HAP-1 (cell line): ENCODE results near the gene PLEKHG4B.
"Not testable (repeated sequence)": the region's sequence is repeated elsewhere in the genome, so short reads cannot be mapped to it uniquely, and the experiment has no call there.

Source experiments
- DNase-seq, 2 experiments: peaks; one replicate each; pipeline ENCODE4 v3.0.0-alpha.2; 2016 to 2020; ENCODE audit warnings: low spot score in 2 of 2
- H3K27me3 ChIP-seq: fragments of 250-450 bp; sonication (Bioruptor Pico); 2 replicates; pipeline ENCODE4 v1.5.1; 2020; ENCODE audit warnings: low read depth, mild to moderate bottlenecking, moderate library complexity
- H3K36me3 ChIP-seq: fragments of 250-450 bp; sonication (Bioruptor Pico); replicated peaks from 2 replicates; pipeline ENCODE4 v1.5.1; 2020; ENCODE audit warnings: mild to moderate bottlenecking
- H3K4me1 ChIP-seq: fragments of 250-450 bp; sonication (Bioruptor Pico); 2 replicates; pipeline ENCODE4 v1.5.1; 2020; ENCODE audit warnings: mild to moderate bottlenecking
- H3K4me3 ChIP-seq: fragments of 250-450 bp; sonication (Bioruptor Pico); 2 replicates; pipeline ENCODE4 v1.5.1; 2020; ENCODE audit warnings: mild to moderate bottlenecking, moderate library complexity
- H3K9me3 ChIP-seq: fragments of 250-450 bp; sonication (Bioruptor Pico); 2 replicates; pipeline ENCODE4 v1.5.1; 2020; ENCODE audit warnings: mild to moderate bottlenecking, moderate library complexity
- in situ Hi-C: fragments of 300-500 bp; cut with MboI; formaldehyde crosslinking; loops from 3 replicates; pipeline ENCODE4 v1.14.3; 2020; ENCODE audit warnings: low sequenced_read_pairs, inconsistent platforms, mixed read lengths

PLEKHG4B gene

DNA sequence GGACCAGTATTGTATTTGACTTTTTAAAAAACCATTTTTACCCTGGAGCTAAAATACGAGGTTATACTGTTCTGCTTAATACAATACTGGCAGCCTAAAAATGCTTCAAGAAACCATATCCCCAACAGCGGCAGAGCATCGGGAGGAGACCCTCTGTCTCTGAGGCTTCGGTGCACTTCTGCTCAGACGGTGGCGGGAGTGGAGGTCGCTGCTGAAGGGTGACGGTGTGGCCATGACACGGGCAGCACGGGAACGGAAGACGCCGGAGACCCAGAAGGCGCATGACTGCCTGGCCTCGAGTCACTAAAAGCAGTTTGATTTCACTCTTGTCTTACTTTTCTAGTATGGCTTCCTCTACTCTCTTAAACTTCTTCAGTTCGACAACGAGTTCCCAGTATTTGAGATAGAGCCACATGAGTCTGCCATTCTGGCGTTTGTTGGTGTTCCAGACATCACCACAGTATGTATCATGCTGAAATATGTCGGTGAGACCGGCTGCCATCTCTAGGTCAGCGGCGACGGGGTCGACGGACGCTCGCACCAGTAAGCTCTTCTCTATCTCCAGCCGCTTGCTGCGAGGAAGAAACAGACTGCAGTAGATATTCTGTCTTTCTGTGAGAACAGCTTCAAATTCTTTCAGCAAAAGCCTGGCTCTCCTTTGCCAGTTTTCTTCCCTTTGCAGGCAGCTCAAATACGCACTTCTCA lies 113.2 kb downstream of the PLEKHG4B start:
- H3K4me1 ChIP-seq: no peaks in the 10 kb centered on the region
- no peaks in the 10 kb centered on the region for H3K27me3 ChIP-seq
- DNase-seq: no peak
- H3K9me3 ChIP-seq: no peaks in the 10 kb centered on the region
- peaks cover 27% of the 10 kb centered on the region for H3K36me3 ChIP-seq
- no peak overlapping the region for H3K4me3 ChIP-seq
- in situ Hi-C loops: no loop called here

GRCh38 chr5:206406-206805 lies 114.4 kb downstream of the PLEKHG4B start:
- peaks cover 27% of the 10 kb centered on the region for H3K36me3 ChIP-seq

GRCh38 chr5:206927-207536 lies 115.1 kb downstream of the PLEKHG4B start:
- Histone ChIP-seq H3K9me3 (no peaks in the 10 kb centered on the region), H3K4me1 (no peaks in the 10 kb centered on the region), H3K4me3 (no peak overlapping the region), H3K36me3 (peaks cover 27% of the 10 kb centered on the region), H3K27me3 (no peaks in the 10 kb centered on the region)
- DNase-seq: no peak
- in situ Hi-C loops: no loop called here

More at GRCh38 chr5:206406-206805, 114.4 kb downstream of the PLEKHG4B start:
- in situ Hi-C loops: no loop called here
- H3K27me3 ChIP-seq: no peaks in the 10 kb centered on the region
- no peak overlapping the region for H3K4me3 ChIP-seq
- no peak for DNase-seq
- H3K9me3 ChIP-seq: no peaks in the 10 kb centered on the region
- no peaks in the 10 kb centered on the region for H3K4me1 ChIP-seq

DNA sequence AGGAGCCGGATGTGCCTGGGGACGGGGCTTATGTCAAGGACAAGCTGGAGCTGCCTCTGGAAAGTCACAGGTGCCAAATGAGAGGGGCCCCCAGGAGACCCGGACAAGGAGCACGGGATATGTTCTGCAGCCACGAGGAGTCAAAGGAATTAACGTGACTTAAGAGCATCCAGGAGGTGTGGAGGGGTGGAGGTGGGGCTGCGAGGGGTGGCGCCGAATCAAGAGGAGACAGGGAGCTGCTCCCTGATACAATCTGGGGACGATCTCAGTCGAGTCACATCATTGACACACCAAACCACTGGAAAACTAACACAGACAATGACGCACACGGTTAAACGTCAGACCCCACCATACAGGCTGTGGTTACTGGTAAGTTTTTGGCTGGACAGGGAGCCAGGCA lies 115.6 kb downstream of the PLEKHG4B start:
- in situ Hi-C loops: no loop called here
- Histone ChIP-seq H3K27me3 (no peaks in the 10 kb centered on the region), H3K9me3 (no peaks in the 10 kb centered on the region), H3K36me3 (peaks cover 27% of the 10 kb centered on the region), H3K4me3 (no peak overlapping the region), H3K4me1 (no peaks in the 10 kb centered on the region)
- DNase-seq: no peak

DNA sequence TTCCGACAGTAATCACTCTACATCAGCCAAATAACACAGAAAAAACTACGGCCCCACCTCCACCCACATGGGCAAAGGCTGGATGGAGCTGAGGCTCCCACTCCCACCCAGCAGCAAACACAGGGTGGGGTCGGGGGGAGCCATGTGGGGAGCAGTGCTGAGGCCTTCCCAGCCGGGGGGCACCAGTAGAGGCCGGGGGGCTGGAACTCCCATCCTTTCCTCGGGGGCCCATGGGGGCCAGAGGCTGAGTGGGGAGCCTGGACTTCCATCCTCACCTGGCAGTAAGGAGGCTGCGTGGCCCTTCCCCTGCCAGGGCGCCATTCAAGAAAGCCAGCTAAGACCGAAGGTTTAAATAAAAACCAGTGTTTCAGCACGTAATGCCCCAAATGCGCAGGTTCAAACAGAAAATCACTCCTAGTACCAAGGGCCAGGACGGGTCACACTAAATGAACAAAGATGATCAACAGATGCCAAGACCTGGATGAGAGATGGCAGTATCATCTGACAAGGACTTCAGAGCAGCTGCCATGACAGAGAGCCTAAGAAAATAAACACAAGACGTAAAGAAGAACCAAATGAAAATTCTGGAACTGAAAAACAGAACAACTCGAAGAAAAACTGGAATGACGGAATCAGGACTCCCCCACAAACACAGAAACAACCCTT lies 116.6 kb downstream of the PLEKHG4B start:
- Histone ChIP-seq H3K36me3 (peaks cover 24% of the 10 kb centered on the region), H3K9me3 (no peaks in the 10 kb centered on the region), H3K4me3 (no peak overlapping the region), H3K27me3 (no peaks in the 10 kb centered on the region), H3K4me1 (no peaks in the 10 kb centered on the region)
- no peak for DNase-seq
- in situ Hi-C loops: no loop called here

DNA sequence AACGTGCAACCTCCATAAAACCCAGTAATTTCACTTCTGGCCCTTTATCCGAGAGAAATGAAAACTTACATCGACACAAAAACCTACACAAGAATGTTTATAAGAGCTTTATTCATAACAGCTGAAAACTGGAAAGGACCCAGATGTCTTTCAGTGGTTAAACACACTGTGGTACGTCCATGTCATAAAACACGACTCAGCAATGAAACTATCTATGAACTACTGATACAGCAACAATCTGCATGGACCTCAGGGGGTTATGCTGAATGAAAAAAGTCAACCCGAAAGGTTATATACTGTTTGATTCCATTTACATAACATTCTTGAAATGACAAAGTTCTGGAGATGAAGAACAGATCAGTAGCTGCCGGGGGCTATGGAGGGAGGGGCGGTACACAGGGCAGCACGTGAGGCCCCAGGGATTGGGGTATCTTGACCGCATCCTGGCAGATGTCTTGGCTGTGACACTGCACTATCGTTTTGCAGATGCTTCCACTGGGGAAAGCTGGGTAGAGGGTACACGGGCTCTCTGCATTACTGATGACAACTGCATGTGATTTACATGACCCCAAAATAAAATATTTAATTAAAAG lies 121.9 kb downstream of the PLEKHG4B start:
- Histone ChIP-seq H3K36me3 (peaks cover 6% of the 10 kb centered on the region; the same call in 1 of the 2 replicates), H3K4me3 (no peak overlapping the region), H3K27me3 (no peaks in the 10 kb centered on the region), H3K4me1 (no peaks in the 10 kb centered on the region), H3K9me3 (no peaks in the 10 kb centered on the region)
- DNase-seq: no peak
- in situ Hi-C loops: no loop called here

GRCh38 chr5:215256-215655 lies 123.3 kb downstream of the PLEKHG4B start:
- DNase-seq, H3K36me3 ChIP-seq, H3K27me3 ChIP-seq, H3K9me3 ChIP-seq, in situ Hi-C loops, H3K4me1 ChIP-seq, H3K4me3 ChIP-seq: not testable (repeated sequence)

DNA sequence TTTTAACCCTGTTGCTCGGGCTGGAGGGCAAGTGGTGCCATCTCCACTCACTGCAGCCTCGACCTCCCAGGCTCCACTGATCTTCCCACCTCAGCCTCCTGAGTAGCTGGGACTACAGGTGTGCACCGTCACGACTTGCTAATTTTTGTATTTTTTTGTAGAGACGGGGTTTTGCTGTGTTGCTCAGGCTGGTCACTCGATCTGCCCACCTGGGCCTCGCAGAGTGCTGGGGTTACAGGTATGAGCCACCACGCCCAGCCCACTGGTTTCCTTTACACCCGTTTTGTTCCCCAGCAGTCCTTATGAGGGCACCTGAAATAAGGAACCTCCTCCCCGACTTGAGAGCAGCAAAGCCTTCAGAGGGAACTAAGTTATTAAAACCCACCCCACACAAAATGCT lies 124.1 kb downstream of the PLEKHG4B start:
- H3K36me3 ChIP-seq, H3K4me3 ChIP-seq, H3K9me3 ChIP-seq, H3K4me1 ChIP-seq, H3K27me3 ChIP-seq, in situ Hi-C loops, DNase-seq: not testable (repeated sequence)

- H3K9me3 ChIP-seq, H3K36me3 ChIP-seq, H3K27me3 ChIP-seq, in situ Hi-C loops: not testable (repeated sequence)
- Histone ChIP-seq H3K4me3 (peak within 1 kb of the TSS; percentile 90), H3K4me1 (peaks cover 11% of the 10 kb centered on the region)
- peak; percentile 90 to 98 for DNase-seq
Measured at GRCh38 chr5:217494-218456, 125.8 kb downstream of the PLEKHG4B start, which contains the start of the genes CCDC127 and SDHA. Gene CCDC127 (minus strand): TSS chr5:218153. CDS start chr5:216849, 1,304 bp downstream. Gene SDHA (plus strand): TSS chr5:218320. CDS start chr5:218356, 36 bp downstream.

DNA sequence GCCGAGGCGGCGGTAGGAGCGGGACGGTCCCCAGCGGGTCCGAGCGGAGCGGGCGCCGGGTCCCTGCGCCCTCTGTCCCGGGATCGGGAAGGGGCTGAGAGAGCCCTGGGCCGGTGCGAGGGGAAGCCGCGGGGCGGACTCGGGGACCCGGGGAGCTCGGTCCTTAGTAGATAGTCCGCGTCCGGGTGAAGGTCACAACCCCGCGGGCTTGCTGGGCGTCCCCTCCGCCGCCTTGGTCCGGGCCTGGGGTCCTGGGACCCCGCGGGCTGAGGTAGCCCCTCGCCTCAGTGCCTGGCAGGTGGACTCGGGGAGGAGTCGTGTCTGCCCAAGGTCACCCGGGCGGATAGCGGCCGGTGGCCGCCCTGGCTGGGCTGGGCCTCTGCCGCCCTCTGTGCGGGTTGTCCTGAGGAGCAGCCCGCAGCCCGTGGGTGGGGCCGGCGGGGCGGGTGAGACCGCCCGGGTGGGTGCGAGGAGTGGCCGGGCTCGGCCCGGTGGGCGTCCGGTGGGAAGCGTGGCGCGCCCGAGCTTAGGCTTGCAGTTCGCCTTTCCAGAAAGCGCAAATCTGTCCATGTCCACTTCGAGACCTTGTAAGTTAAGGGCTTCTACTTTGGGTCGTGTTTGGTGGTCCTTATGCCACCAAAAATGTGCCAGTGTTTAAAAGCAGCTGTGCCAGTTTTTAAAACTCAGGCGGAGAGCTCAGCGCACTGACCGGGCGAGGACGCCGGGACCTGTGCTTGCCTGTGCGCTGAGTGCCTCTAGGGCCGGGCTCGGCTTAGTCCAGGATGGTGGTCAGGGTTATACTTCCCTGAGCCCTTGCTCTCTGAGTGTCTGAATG lies 126.7 kb downstream of the PLEKHG4B start:
- no peaks in the 10 kb centered on the region for H3K9me3 ChIP-seq
- H3K27me3 ChIP-seq: no peaks in the 10 kb centered on the region
- peak in 1 of 2 experiments; percentile 63 for DNase-seq
- H3K4me1 ChIP-seq: peaks cover 11% of the 10 kb centered on the region
- peak overlapping the region; percentile 90 for H3K4me3 ChIP-seq
- peaks cover 6% of the 10 kb centered on the region for H3K36me3 ChIP-seq
- in situ Hi-C loops: no loop called here

- peaks cover 9% of the 10 kb centered on the region for H3K36me3 ChIP-seq
- DNase-seq: peak; percentile 30 to 47
- in situ Hi-C loops: no loop called here
- peaks cover 11% of the 10 kb centered on the region for H3K4me1 ChIP-seq
- peak overlapping the region; percentile 90 for H3K4me3 ChIP-seq
- no peaks in the 10 kb centered on the region for H3K27me3 ChIP-seq
- H3K9me3 ChIP-seq: no peaks in the 10 kb centered on the region
Measured at GRCh38 chr5:219460-219863, 127.5 kb downstream of the PLEKHG4B start.

GRCh38 chr5:219991-220390 lies 128.0 kb downstream of the PLEKHG4B start:
- peak overlapping the region; percentile 90 for H3K4me3 ChIP-seq
- in situ Hi-C loops: no loop called here
- peaks cover 11% of the 10 kb centered on the region for H3K4me1 ChIP-seq
- no peaks in the 10 kb centered on the region for H3K27me3 ChIP-seq
- peaks cover 14% of the 10 kb centered on the region for H3K36me3 ChIP-seq
- no peak for DNase-seq
- H3K9me3 ChIP-seq: no peaks in the 10 kb centered on the region
